K562 (cell line): Measurements from ENCODE around the gene PDE2A. TPM values are rescaled to one million over a fixed set of nuclear protein-coding genes. Genes with fewer than 3 reads are reported as not detected.
A peak's percentile ranks its signal among the peaks of the same experiment; 100 is the strongest.

Experiments
- MTF1 ChIP-seq: fragments of 250-450 bp; sonication (Bioruptor Pico); IDR thresholded peaks from 2 replicates; pipeline ENCODE4 v1.9.0; 2021; ENCODE audit warnings: moderate library complexity, mild to moderate bottlenecking, inconsistent platforms, borderline replicate concordance
- NR2C1 ChIP-seq, 2 experiments: fragments of 450-650 bp; IDR thresholded peaks; 2 replicates each; pipeline ENCODE4 v1.6.1; 2017; ENCODE audit warnings: mild to moderate bottlenecking in 2 of 2, antibody characterized with exemption in 1 of 2, inconsistent platforms in 1 of 2, missing compliant biosample characterization in 1 of 2, missing genetic modification characterization in 1 of 2
- SAP30 ChIP-seq: fragments of 200-600 bp; sonication (generic); IDR thresholded peaks from 2 replicates; pipeline ENCODE4 v1.6.1; 2012; ENCODE audit warnings: borderline replicate concordance, low read depth, mild to moderate bottlenecking, moderate library complexity, low read length, control low read depth, inconsistent platforms; ENCODE audit not compliant: insufficient read depth, poor library complexity, severe bottlenecking
- SIN3A ChIP-seq, 2 experiments: fragments of 150-350 bp in 1 of 2; IDR thresholded peaks; 2 replicates each; pipeline ENCODE4 v1.6.1; 2011 to 2016; ENCODE audit warnings: borderline replicate concordance in 2 of 2, low read depth in 2 of 2, low read length in 2 of 2, mild to moderate bottlenecking in 2 of 2, moderate library complexity in 2 of 2; ENCODE audit not compliant: control insufficient read depth in 1 of 2
- SMC3 ChIP-seq: conservative IDR thresholded peaks from 2 replicates; pipeline ENCODE4 v1.6.1; 2011; ENCODE audit warnings: low read depth, low read length, improper control_type of control experiment; ENCODE audit not compliant: insufficient read depth
- STAG1 ChIP-seq: sonication (generic); formaldehyde crosslinking; IDR thresholded peaks from 2 replicates; pipeline ENCODE4 v1.5.0; 2020; ENCODE audit warnings: missing genetic modification reagents, borderline replicate concordance
- polyA plus RNA-seq, 8 experiments: library from polyadenylated mRNA; depleted of rRNA in 4 of 8; stranded (reverse) in 5 of 8; unstranded in 3 of 8; fragments of >200 nt; fragmentation: Nextera tagmentation in 2 of 8; fragmentation: Illumina TruSeq in 1 of 8; extraction: Ambion mirVana in 2 of 8; extraction: Trizol in 1 of 8; gene quantifications; 2 replicates each; pipeline versions ENCODE4 v1.2.1 to v1.2.3, GENCODE V29; 2011 to 2014; ENCODE audit warnings: inconsistent platforms in 1 of 8, missing spikeins in 1 of 8
- total RNA-seq, 7 experiments: library from RNA; depleted of rRNA in 6 of 7; stranded (reverse); fragments of >200 nt in 6 of 7; fragmentation: Illumina TruSeq in 2 of 7; extraction: Trizol in 2 of 7; gene quantifications; 2 replicates each; pipeline versions ENCODE4 v1.2.1 to v1.2.3, GENCODE V29; 2011 to 2021; ENCODE audit warnings: low replicate concordance in 1 of 7
- TF ChIP-seq, protein P1 (sequence below), 2 experiments: fragments of 450-650 bp; formaldehyde crosslinking in 1 of 2; IDR thresholded peaks; 2 replicates each; pipeline versions ENCODE4 v1.4.0 to v1.6.1; 2014 to 2020; ENCODE audit warnings: mild to moderate bottlenecking in 2 of 2, borderline replicate concordance in 1 of 2, low read depth in 1 of 2
- TF ChIP-seq, protein P2 (sequence below): sonication (generic); formaldehyde crosslinking; IDR thresholded peaks from 2 replicates; pipeline ENCODE4 v1.8.0; 2023; ENCODE audit warnings: missing genetic modification reagents, mild to moderate bottlenecking, borderline replicate concordance
- TF ChIP-seq, protein P3 (sequence below): sonication (generic); formaldehyde crosslinking; IDR thresholded peaks from 2 replicates; pipeline ENCODE4 v1.8.0; 2022; ENCODE audit warnings: missing genetic modification reagents, mild to moderate bottlenecking, borderline replicate concordance

Gene PDE2A
- total and polyA plus RNA-seq, 9 of the 15 experiments (the other 6 are each of a cell fraction or from before 2014, with no cell fraction given): 0.07 to 15.2 (median 1.6) TPM; not detected in 1

DNA sequence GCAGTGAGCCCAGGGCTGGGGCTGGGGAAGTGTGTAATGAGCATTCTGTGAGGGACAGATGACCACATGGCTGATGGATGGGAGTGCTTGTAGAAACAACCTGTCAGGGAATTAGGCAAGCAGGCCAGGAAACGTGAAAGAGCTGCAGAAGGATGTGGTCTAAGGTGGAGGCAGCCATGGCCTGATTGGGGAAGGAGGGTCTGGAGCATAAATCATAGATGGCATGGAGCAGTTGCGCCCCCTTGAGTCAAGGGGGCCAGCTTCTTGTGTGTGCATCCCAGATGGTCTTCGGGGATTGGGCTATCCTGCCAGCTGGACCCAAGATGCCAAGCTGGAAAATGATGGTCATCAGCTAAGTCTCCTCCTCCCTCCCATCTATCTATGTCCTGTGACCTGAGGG is 120.5 kb downstream of the PDE2A start (continued):
- TF ChIP-seq, protein P1, sequence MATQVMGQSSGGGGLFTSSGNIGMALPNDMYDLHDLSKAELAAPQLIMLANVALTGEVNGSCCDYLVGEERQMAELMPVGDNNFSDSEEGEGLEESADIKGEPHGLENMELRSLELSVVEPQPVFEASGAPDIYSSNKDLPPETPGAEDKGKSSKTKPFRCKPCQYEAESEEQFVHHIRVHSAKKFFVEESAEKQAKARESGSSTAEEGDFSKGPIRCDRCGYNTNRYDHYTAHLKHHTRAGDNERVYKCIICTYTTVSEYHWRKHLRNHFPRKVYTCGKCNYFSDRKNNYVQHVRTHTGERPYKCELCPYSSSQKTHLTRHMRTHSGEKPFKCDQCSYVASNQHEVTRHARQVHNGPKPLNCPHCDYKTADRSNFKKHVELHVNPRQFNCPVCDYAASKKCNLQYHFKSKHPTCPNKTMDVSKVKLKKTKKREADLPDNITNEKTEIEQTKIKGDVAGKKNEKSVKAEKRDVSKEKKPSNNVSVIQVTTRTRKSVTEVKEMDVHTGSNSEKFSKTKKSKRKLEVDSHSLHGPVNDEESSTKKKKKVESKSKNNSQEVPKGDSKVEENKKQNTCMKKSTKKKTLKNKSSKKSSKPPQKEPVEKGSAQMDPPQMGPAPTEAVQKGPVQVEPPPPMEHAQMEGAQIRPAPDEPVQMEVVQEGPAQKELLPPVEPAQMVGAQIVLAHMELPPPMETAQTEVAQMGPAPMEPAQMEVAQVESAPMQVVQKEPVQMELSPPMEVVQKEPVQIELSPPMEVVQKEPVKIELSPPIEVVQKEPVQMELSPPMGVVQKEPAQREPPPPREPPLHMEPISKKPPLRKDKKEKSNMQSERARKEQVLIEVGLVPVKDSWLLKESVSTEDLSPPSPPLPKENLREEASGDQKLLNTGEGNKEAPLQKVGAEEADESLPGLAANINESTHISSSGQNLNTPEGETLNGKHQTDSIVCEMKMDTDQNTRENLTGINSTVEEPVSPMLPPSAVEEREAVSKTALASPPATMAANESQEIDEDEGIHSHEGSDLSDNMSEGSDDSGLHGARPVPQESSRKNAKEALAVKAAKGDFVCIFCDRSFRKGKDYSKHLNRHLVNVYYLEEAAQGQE (IDR thresholded peaks at IDR 0.05; ENCODE audit: borderline replicate concordance): peak; percentile 62; the same call in 1 of the 2 replicates
- TF ChIP-seq, protein P1 (CRISPR knock-in tag; IDR thresholded peaks at IDR 0.05; ENCODE audit: low read depth): no peak
- TF ChIP-seq SAP30: no peak
- TF ChIP-seq STAG1: no peak
- TF ChIP-seq MTF1 (CRISPR knock-in tag): no peak
- no peak for TF ChIP-seq NR2C1 (IDR thresholded peaks at IDR 0.05)
- no peak for TF ChIP-seq NR2C1 (tag; IDR thresholded peaks at IDR 0.05)
- TF ChIP-seq, protein P2, sequence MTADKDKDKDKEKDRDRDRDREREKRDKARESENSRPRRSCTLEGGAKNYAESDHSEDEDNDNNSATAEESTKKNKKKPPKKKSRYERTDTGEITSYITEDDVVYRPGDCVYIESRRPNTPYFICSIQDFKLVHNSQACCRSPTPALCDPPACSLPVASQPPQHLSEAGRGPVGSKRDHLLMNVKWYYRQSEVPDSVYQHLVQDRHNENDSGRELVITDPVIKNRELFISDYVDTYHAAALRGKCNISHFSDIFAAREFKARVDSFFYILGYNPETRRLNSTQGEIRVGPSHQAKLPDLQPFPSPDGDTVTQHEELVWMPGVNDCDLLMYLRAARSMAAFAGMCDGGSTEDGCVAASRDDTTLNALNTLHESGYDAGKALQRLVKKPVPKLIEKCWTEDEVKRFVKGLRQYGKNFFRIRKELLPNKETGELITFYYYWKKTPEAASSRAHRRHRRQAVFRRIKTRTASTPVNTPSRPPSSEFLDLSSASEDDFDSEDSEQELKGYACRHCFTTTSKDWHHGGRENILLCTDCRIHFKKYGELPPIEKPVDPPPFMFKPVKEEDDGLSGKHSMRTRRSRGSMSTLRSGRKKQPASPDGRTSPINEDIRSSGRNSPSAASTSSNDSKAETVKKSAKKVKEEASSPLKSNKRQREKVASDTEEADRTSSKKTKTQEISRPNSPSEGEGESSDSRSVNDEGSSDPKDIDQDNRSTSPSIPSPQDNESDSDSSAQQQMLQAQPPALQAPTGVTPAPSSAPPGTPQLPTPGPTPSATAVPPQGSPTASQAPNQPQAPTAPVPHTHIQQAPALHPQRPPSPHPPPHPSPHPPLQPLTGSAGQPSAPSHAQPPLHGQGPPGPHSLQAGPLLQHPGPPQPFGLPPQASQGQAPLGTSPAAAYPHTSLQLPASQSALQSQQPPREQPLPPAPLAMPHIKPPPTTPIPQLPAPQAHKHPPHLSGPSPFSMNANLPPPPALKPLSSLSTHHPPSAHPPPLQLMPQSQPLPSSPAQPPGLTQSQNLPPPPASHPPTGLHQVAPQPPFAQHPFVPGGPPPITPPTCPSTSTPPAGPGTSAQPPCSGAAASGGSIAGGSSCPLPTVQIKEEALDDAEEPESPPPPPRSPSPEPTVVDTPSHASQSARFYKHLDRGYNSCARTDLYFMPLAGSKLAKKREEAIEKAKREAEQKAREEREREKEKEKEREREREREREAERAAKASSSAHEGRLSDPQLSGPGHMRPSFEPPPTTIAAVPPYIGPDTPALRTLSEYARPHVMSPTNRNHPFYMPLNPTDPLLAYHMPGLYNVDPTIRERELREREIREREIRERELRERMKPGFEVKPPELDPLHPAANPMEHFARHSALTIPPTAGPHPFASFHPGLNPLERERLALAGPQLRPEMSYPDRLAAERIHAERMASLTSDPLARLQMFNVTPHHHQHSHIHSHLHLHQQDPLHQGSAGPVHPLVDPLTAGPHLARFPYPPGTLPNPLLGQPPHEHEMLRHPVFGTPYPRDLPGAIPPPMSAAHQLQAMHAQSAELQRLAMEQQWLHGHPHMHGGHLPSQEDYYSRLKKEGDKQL (CRISPR knock-in tag): no peak
- TF ChIP-seq, protein P3, sequence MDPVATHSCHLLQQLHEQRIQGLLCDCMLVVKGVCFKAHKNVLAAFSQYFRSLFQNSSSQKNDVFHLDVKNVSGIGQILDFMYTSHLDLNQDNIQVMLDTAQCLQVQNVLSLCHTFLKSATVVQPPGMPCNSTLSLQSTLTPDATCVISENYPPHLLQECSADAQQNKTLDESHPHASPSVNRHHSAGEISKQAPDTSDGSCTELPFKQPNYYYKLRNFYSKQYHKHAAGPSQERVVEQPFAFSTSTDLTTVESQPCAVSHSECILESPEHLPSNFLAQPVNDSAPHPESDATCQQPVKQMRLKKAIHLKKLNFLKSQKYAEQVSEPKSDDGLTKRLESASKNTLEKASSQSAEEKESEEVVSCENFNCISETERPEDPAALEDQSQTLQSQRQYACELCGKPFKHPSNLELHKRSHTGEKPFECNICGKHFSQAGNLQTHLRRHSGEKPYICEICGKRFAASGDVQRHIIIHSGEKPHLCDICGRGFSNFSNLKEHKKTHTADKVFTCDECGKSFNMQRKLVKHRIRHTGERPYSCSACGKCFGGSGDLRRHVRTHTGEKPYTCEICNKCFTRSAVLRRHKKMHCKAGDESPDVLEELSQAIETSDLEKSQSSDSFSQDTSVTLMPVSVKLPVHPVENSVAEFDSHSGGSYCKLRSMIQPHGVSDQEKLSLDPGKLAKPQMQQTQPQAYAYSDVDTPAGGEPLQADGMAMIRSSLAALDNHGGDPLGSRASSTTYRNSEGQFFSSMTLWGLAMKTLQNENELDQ (CRISPR knock-in tag): no peak
- peak; percentile 48; the same call in 1 of the 2 replicates for TF ChIP-seq SMC3
- TF ChIP-seq SIN3A (IDR thresholded peaks at IDR 0.05; ENCODE audit: borderline replicate concordance in 2 of 2, control insufficient read depth in 1 of 2, low read depth in 2 of 2, low read length in 2 of 2): no peak
